Activated CD4-positive, CD25-positive, alpha-beta regulatory T cell treated with anti-CD3 and anti-CD28 coated beads, Interleukin-2, amount 50 U/mL, for 72 hours (primary cell): Measurements from ENCODE around the gene SMYD3.

ENCODE experiments used
- DNase-seq: peaks from one replicate; pipeline ENCODE4 v3.0.0; 2021

SMYD3 gene

GRCh38 chr1:246265481-246265880 lies 241.6 kb downstream of the SMYD3 start:
- DNase-seq, result no peak

GRCh38 chr1:246262281-246262680 lies 244.8 kb downstream of the SMYD3 start:
- no peak for DNase-seq

- no peak for DNase-seq
Observed at GRCh38 chr1:246261639-246262038, 245.4 kb downstream of the SMYD3 start.

GRCh38 chr1:246258250-246258649 lies 248.8 kb downstream of the SMYD3 start:
- no peak for DNase-seq

- DNase-seq, result no peak
Observed at GRCh38 chr1:246255773-246256172, 251.3 kb downstream of the SMYD3 start.

- no peak for DNase-seq
Observed at GRCh38 chr1:246254854-246255253, 252.2 kb downstream of the SMYD3 start.

GRCh38 chr1:246246430-246246829 lies 260.6 kb downstream of the SMYD3 start:
- DNase-seq, result no peak

GRCh38 chr1:246245541-246245940 lies 261.5 kb downstream of the SMYD3 start:
- no peak for DNase-seq

GRCh38 chr1:246232126-246232525 lies 275.0 kb downstream of the SMYD3 start:
- DNase-seq, result no peak

GRCh38 chr1:246226041-246226440 lies 281.0 kb downstream of the SMYD3 start:
- DNase-seq, result no peak

GRCh38 chr1:246221485-246222255 lies 285.4 kb downstream of the SMYD3 start:
- DNase-seq, result no peak

GRCh38 chr1:246220495-246221065 lies 286.5 kb downstream of the SMYD3 start:
- DNase-seq, result no peak

- DNase-seq, result no peak
Observed at GRCh38 chr1:246219508-246220030, 287.5 kb downstream of the SMYD3 start.

GRCh38 chr1:246218686-246219085 lies 288.4 kb downstream of the SMYD3 start:
- DNase-seq, result no peak

GRCh38 chr1:246216906-246217305 lies 290.2 kb downstream of the SMYD3 start:
- DNase-seq, result no peak

- DNase-seq, result no peak
Observed at GRCh38 chr1:246215510-246215903, 291.6 kb downstream of the SMYD3 start.

GRCh38 chr1:246214708-246215509 lies 292.2 kb downstream of the SMYD3 start:
- DNase-seq, result no peak

- no peak for DNase-seq
Observed at GRCh38 chr1:246213947-246214346, 293.1 kb downstream of the SMYD3 start.

- DNase-seq, result no peak
Observed at GRCh38 chr1:246213502-246213901, 293.6 kb downstream of the SMYD3 start.

- no peak for DNase-seq
Observed at GRCh38 chr1:246213036-246213435, 294.0 kb downstream of the SMYD3 start.

GRCh38 chr1:246212013-246212412 lies 295.1 kb downstream of the SMYD3 start:
- DNase-seq, result no peak

GRCh38 chr1:246210756-246211155 lies 296.3 kb downstream of the SMYD3 start:
- no peak for DNase-seq

- no peak for DNase-seq
Observed at GRCh38 chr1:246208105-246208504, 299.0 kb downstream of the SMYD3 start.

GRCh38 chr1:246203180-246203579 lies 303.9 kb downstream of the SMYD3 start:
- DNase-seq, result no peak
